Prostate gland (tissue), 2 donors: ENCODE results near the gene VSIR. TPM values are rescaled to one million over a fixed set of nuclear protein-coding genes. Genes with fewer than 3 reads are reported as not detected.

Experiments
- DNase-seq: peaks from one replicate; pipeline ENCODE4 v3.0.0-alpha.2; 2019; ENCODE audit warnings: low spot score
- H3K27ac ChIP-seq, 2 donors: fragments of 200-600 bp; sonication (generic); 2 replicates each; pipeline ENCODE4 v1.5.1; 2017 to 2019
- H3K27me3 ChIP-seq: fragments of 200-600 bp; sonication (generic); replicated peaks from 2 replicates; pipeline ENCODE4 v1.5.1; 2019; ENCODE audit not compliant: insufficient read depth
- H3K36me3 ChIP-seq, 2 donors: fragments of 200-600 bp; sonication (generic); 1 replicate in 1 of 2; 2 replicates in 1 of 2; pipeline versions ENCODE4 v1.5.1 to v1.8.1; 2017 to 2019
- H3K4me1 ChIP-seq: fragments of 200-600 bp; sonication (generic); replicated peaks from 2 replicates; pipeline ENCODE4 v1.5.1; 2019
- H3K4me3 ChIP-seq, 2 donors: fragments of 200-600 bp; sonication (generic); 2 replicates each; pipeline ENCODE4 v1.5.1; 2017 to 2019
- H3K9me3 ChIP-seq: fragments of 200-600 bp; sonication (generic); 2 replicates; pipeline ENCODE4 v1.5.1; 2017
- POLR2A ChIP-seq: fragments of 450-650 bp; IDR thresholded peaks from one replicate; pipeline ENCODE4 v1.6.1; 2016; ENCODE audit warnings: antibody characterized with exemption, mild to moderate bottlenecking
- POLR2AphosphoS5 ChIP-seq: sonication (generic); formaldehyde crosslinking; IDR thresholded peaks from one replicate; pipeline ENCODE4 v1.6.1; 2017; ENCODE audit warnings: antibody characterized with exemption
- WGBS: methylation state at CpG from one replicate; pipeline ENCODE4 v1.1.5; 2018; 5-methylcytosine and 5-hydroxymethylcytosine counted together
- intact Hi-C: fragments of 100-400 bp; cut with DNase I; formaldehyde crosslinking; loops from one replicate; pipeline ENCODE4 v1.14.2; 2022
- total RNA-seq, 2 donors: library from RNA; depleted of rRNA; stranded (reverse); fragments of >200 nt; gene quantifications; one replicate each; pipeline ENCODE4 v1.1.0, GENCODE V29; 2016
- TF ChIP-seq, protein P1 (sequence below), 4 experiments: fragments of 200-600 bp in 2 of 4; fragments of 450-650 bp in 2 of 4; sonication (generic) in 2 of 4; IDR thresholded peaks; 1 replicate in 3 of 4; 2 replicates in 1 of 4; pipeline ENCODE4 v1.5.1; 2016 to 2019; ENCODE audit warnings: antibody characterized with exemption in 4 of 4, mild to moderate bottlenecking in 2 of 4, moderate library complexity in 2 of 4

VSIR gene
- total RNA-seq: 10 to 100 TPM; 23.1 to 40.2 TPM

GRCh38 chr10:71773221-71773971 is at the start of gene VSIR:
VSIR (minus strand) TSS chr10:71773520; CDS start chr10:71773439, 81 bp downstream.
- intact Hi-C loops: loop anchor here (5.0 kb wide), 1 partner anchor 61 kb away; no protein-coding TSS in a partner anchor
- H3K27me3 ChIP-seq: no peaks in the 10 kb centered on the region
- WGBS: under 1% methylated on average over 53 of the region's 55 CpGs
- H3K4me1 ChIP-seq: no peaks in the 10 kb centered on the region
- H3K4me3 ChIP-seq: peak within 1 kb of the TSS; percentile 55 to 56
- peak; percentile 79 for DNase-seq
- H3K36me3 ChIP-seq: no peaks in the 10 kb centered on the region
- H3K9me3 ChIP-seq: no peaks in the 10 kb centered on the region
- peak within 1 kb of the TSS; percentile 86 for H3K27ac ChIP-seq
- TF ChIP-seq POLR2A (peak; percentile 96), POLR2AphosphoS5 (peak; percentile 66)
- TF ChIP-seq, protein P1, sequence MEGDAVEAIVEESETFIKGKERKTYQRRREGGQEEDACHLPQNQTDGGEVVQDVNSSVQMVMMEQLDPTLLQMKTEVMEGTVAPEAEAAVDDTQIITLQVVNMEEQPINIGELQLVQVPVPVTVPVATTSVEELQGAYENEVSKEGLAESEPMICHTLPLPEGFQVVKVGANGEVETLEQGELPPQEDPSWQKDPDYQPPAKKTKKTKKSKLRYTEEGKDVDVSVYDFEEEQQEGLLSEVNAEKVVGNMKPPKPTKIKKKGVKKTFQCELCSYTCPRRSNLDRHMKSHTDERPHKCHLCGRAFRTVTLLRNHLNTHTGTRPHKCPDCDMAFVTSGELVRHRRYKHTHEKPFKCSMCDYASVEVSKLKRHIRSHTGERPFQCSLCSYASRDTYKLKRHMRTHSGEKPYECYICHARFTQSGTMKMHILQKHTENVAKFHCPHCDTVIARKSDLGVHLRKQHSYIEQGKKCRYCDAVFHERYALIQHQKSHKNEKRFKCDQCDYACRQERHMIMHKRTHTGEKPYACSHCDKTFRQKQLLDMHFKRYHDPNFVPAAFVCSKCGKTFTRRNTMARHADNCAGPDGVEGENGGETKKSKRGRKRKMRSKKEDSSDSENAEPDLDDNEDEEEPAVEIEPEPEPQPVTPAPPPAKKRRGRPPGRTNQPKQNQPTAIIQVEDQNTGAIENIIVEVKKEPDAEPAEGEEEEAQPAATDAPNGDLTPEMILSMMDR (IDR thresholded peaks at IDR 0.05): peak; percentile 70 to 96 (median 85)

GRCh38 chr10:71821909-71822763 is 48.8 kb upstream of the VSIR start:
- TF ChIP-seq POLR2A: no peak
- TF ChIP-seq POLR2AphosphoS5: no peak
- TF ChIP-seq, protein P1 (IDR thresholded peaks at IDR 0.05): no peak
- peaks cover 18 to 36% of the 10 kb centered on the region in 2 donors for H3K36me3 ChIP-seq
- no peak overlapping the region for H3K27ac ChIP-seq
- DNase-seq: no peak
- H3K4me3 ChIP-seq: no peak overlapping the region
- H3K27me3 ChIP-seq: no peaks in the 10 kb centered on the region
- WGBS: 89% methylated on average over 9 of the region's 9 CpGs
- intact Hi-C loops: no loop called here
- H3K9me3 ChIP-seq: no peaks in the 10 kb centered on the region
- H3K4me1 ChIP-seq: no peaks in the 10 kb centered on the region

DNA sequence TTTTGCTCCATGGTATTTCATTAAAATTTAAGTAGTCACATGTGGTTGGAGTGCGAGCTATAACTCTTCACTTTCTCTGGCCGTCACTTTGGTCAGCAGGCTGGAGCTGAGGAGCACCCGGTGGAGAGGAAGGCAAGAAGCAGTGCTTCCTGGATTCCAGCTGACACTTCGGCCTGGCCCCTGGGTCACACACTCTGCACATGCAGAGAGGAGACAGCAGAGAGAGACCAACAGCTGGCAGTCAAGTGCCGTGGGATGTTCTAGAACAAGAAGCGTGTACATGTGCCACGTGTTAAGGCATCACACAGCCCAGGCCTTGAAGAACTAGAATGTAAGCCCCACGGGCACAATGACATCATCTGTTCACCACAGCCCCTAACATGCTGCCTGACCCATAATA is 47.6 kb upstream of the VSIR start:
- H3K4me3 ChIP-seq: no peak overlapping the region
- no peaks in the 10 kb centered on the region for H3K4me1 ChIP-seq
- DNase-seq: no peak
- TF ChIP-seq POLR2A: no peak
- TF ChIP-seq, protein P1 (IDR thresholded peaks at IDR 0.05): no peak
- TF ChIP-seq POLR2AphosphoS5: no peak
- H3K9me3 ChIP-seq: no peaks in the 10 kb centered on the region
- peaks cover 18 to 42% of the 10 kb centered on the region in 2 donors for H3K36me3 ChIP-seq
- 83% methylated on average over 8 of the region's 8 CpGs for whole genome bisulfite sequencing
- intact Hi-C loops: no loop called here
- no peaks in the 10 kb centered on the region for H3K27me3 ChIP-seq
- no peak overlapping the region for H3K27ac ChIP-seq

- intact Hi-C loops: loop anchor here (10.0 kb wide), 1 partner anchor 75 kb away; no protein-coding TSS in a partner anchor
- 76% methylated on average over 6 of the region's 6 CpGs for WGBS
Observed at GRCh38 chr10:71819985-71820384, 46.7 kb upstream of the VSIR start.

More at GRCh38 chr10:71819985-71820384, 46.7 kb upstream of the VSIR start:
- Histone ChIP-seq H3K4me1 (no peaks in the 10 kb centered on the region), H3K27me3 (no peaks in the 10 kb centered on the region), H3K27ac (no peak overlapping the region), H3K9me3 (no peaks in the 10 kb centered on the region), H3K4me3 (no peak overlapping the region), H3K36me3 (peaks cover 18 to 48% of the 10 kb centered on the region in 2 donors)
- no peak for DNase-seq
- TF ChIP-seq POLR2A (no peak), POLR2AphosphoS5 (no peak)
- TF ChIP-seq, protein P1 (IDR thresholded peaks at IDR 0.05): no peak
